Measurements from ENCODE around the gene CAMSAP1.

GRCh38 chr9:135794361-135794885, 112.9 kb downstream of the CAMSAP1 start:
- no peak for TF ChIP-seq CTCF (conservative IDR thresholded peaks at IDR 0.05; ENCODE audit: low read length)
- TF ChIP-seq EZH2phosphoT487 (IDR thresholded peaks at IDR 0.05; ENCODE audit: borderline replicate concordance, low read depth, low read length): no peak

All from OCI-LY7 (cell line).